Measurements from ENCODE around the gene PIP5K1C. TPM values are rescaled to one million over a fixed set of nuclear protein-coding genes. Genes with fewer than 3 reads are reported as not detected.

The PIP5K1C gene
- total RNA-seq, 1 experiment from 2014 or later: 34.0 TPM

GRCh38 chr19:3608750-3609322 is 91.4 kb downstream of the PIP5K1C start:
- ChIA-PET CTCF (interaction anchor here (0.7 to 1.9 kb wide), 6 partner anchors 9 to 48 kb away, joined by 3 to 12 read pairs (median 5); no protein-coding TSS in a partner anchor), POLR2A (interaction anchor here (0.6 to 0.9 kb wide), 2 partner anchors 32 to 138 kb away, joined by 3 to 4 read pairs; no protein-coding TSS in a partner anchor)
- Mint-ChIP-seq H3K4me3 (no peak overlapping the region), H3K27ac (no peak overlapping the region), H3K9me3 (no peaks in the 10 kb centered on the region), H3K4me1 (peaks cover 11% of the 10 kb centered on the region), H3K27me3 (ENCODE audit: low read depth) (no peaks in the 10 kb centered on the region), H3K36me3 (no peaks in the 10 kb centered on the region; the same call in 1 of the 2 replicates)
- DNase-seq (ENCODE audit: low spot score): no peak
- ATAC-seq: no peak
- TF ChIP-seq SP1 (CRISPR knock-in tag; conservative IDR thresholded peaks at IDR 0.05) (no peak), STAT6 (CRISPR knock-in tag; conservative IDR thresholded peaks at IDR 0.05; ENCODE audit: low read depth) (no peak), ATF6 (CRISPR knock-in tag; IDR thresholded peaks at IDR 0.05) (no peak), CDX4 (CRISPR knock-in tag; IDR thresholded peaks at IDR 0.05; ENCODE audit: borderline replicate concordance) (no peak), USF1 (CRISPR knock-in tag; IDR thresholded peaks at IDR 0.05) (no peak), GRHL2 (CRISPR knock-in tag; IDR thresholded peaks at IDR 0.05; ENCODE audit: insufficient replicate concordance, severe bottlenecking) (no peak), GABPB1 (CRISPR knock-in tag; IDR thresholded peaks at IDR 0.05) (no peak), NR1H2 (CRISPR knock-in tag; IDR thresholded peaks at IDR 0.05) (no peak), ETV6 (CRISPR knock-in tag; IDR thresholded peaks at IDR 0.05) (no peak), RELA (CRISPR knock-in tag; IDR thresholded peaks at IDR 0.05; ENCODE audit: borderline replicate concordance) (no peak), SMAD3 (CRISPR knock-in tag; IDR thresholded peaks at IDR 0.05; ENCODE audit: borderline replicate concordance) (no peak)

GRCh38 chr19:3608079-3608641 is 92.1 kb downstream of the PIP5K1C start:
- Mint-ChIP-seq H3K9me3 (no peaks in the 10 kb centered on the region), H3K27me3 (ENCODE audit: low read depth) (no peaks in the 10 kb centered on the region), H3K27ac (peak overlapping the region; percentile 83; the same call in 1 of the 2 replicates), H3K4me3 (peak overlapping the region; percentile 68), H3K36me3 (no peaks in the 10 kb centered on the region; the same call in 1 of the 2 replicates), H3K4me1 (peaks cover 11% of the 10 kb centered on the region)
- ChIA-PET POLR2A (interaction anchor here (0.6 to 0.9 kb wide), 3 partner anchors 31 to 139 kb away, joined by 3 to 4 read pairs (median 4); no protein-coding TSS in a partner anchor), CTCF (interaction anchor here (0.8 to 1.9 kb wide), 13 partner anchors 8 to 332 kb away, joined by 3 to 13 read pairs (median 5); no protein-coding TSS in a partner anchor)
- ATAC-seq (no peak), DNase-seq (ENCODE audit: low spot score) (no peak)
- TF ChIP-seq ZBTB43 (CRISPR knock-in tag; IDR thresholded peaks at IDR 0.05) (no peak), E2F5 (CRISPR knock-in tag; IDR thresholded peaks at IDR 0.05) (no peak), CREB1 (CRISPR knock-in tag; IDR thresholded peaks at IDR 0.05) (no peak), IRF1 (CRISPR knock-in tag; IDR thresholded peaks at IDR 0.05) (no peak), CTCF (IDR thresholded peaks at IDR 0.05) (no peak), ZNF671 (CRISPR knock-in tag; IDR thresholded peaks at IDR 0.05) (no peak), PRDM15 (CRISPR knock-in tag; IDR thresholded peaks at IDR 0.05) (no peak)
